ENCODE results near the gene MRPS18B.

DNA sequence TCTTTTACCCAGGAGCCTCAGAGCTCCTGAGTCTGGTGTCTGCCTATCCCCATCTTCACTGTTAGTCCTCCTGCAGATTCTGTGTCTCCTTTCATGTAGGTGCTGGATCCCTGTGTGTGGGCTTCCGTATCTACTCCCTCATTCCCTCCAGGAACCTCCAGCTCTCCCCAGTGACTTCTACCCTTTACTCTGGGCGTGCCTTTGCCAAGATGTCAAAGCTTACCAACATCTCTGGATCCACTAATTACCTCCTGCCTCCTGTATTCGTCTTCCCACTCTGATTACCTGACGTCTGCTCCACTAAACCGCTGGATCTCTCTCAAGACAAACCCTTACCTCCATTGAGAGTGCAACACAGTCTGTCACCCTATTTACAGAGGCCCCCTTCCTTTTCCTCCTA is 27.1 kb downstream of the MRPS18B start:
- TF ChIP-seq CTCF (IDR thresholded peaks at IDR 0.05) (no peak), POLR2A (IDR thresholded peaks at IDR 0.05) (no peak)
